Chondrocyte (in vitro differentiated cells): ENCODE results near the gene CETP. TPM values are rescaled to one million over a fixed set of nuclear protein-coding genes. Genes with fewer than 3 reads are reported as not detected.

Source experiments
- DNase-seq: peaks from one replicate; pipeline ENCODE4 v3.0.0; 2021; ENCODE audit warnings: mixed read lengths, low spot score
- H3K27ac Mint-ChIP-seq: one replicate; pipeline ENCODE4 v1.8.0; 2021; ENCODE audit warnings: mild to moderate bottlenecking, moderate library complexity, mixed read lengths; ENCODE audit not compliant: unreplicated experiment
- H3K27me3 Mint-ChIP-seq: 2 replicates; pipeline ENCODE4 v1.8.0; 2021; ENCODE audit warnings: low read depth, mixed read lengths
- H3K36me3 Mint-ChIP-seq: 2 replicates; pipeline ENCODE4 v1.8.0; 2021; ENCODE audit warnings: low read depth, mixed read lengths
- H3K4me1 Mint-ChIP-seq: 2 replicates; pipeline ENCODE4 v1.8.0; 2021; ENCODE audit warnings: low read depth, mild to moderate bottlenecking, mixed read lengths
- H3K4me3 Mint-ChIP-seq: one replicate; pipeline ENCODE4 v1.8.0; 2021; ENCODE audit warnings: mild to moderate bottlenecking, moderate library complexity, mixed read lengths; ENCODE audit not compliant: unreplicated experiment
- H3K9me3 Mint-ChIP-seq: 2 replicates; pipeline ENCODE4 v1.8.0; 2021; ENCODE audit warnings: low read depth, mixed read lengths
- CTCF ChIP-seq: fragments of 200-600 bp; sonication (generic); IDR thresholded peaks from 2 replicates; pipeline ENCODE4 v1.5.0; 2021; ENCODE audit warnings: antibody characterized with exemption, mild to moderate bottlenecking, moderate library complexity
- total RNA-seq: library from RNA; stranded (reverse); gene quantifications from 3 replicates; pipeline ENCODE4 v1.2.1, GENCODE V29; 2021

Gene CETP
- total RNA-seq, 1 donor from 2014 or later: not detected

DNA sequence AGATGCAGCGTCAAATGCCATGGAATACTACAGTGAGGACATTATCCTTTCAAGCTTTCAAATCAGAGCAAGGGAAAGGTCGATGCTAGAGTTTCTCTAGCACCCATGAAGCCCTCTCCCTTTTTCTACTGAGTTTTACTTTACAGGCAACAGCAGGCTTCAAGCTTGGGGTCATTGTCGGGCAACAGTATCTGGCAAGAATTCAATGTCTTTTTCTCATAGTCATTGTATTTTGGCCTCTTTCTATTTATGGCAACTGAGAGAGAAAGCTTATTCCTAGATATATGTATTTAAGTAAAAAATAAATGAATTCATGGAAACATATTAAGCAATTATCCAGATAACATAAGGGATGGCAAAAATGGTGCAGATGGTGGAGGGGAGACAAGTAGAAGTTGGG is 364 bp upstream of the CETP start:
- Mint-ChIP-seq H3K4me3 (no peak overlapping the region), H3K4me1 (peaks cover 15% of the 10 kb centered on the region), H3K36me3 (no peaks in the 10 kb centered on the region), H3K27me3 (no peaks in the 10 kb centered on the region), H3K27ac (no peak overlapping the region), H3K9me3 (no peaks in the 10 kb centered on the region)
- no peak for TF ChIP-seq CTCF
- DNase-seq: no peak

DNA sequence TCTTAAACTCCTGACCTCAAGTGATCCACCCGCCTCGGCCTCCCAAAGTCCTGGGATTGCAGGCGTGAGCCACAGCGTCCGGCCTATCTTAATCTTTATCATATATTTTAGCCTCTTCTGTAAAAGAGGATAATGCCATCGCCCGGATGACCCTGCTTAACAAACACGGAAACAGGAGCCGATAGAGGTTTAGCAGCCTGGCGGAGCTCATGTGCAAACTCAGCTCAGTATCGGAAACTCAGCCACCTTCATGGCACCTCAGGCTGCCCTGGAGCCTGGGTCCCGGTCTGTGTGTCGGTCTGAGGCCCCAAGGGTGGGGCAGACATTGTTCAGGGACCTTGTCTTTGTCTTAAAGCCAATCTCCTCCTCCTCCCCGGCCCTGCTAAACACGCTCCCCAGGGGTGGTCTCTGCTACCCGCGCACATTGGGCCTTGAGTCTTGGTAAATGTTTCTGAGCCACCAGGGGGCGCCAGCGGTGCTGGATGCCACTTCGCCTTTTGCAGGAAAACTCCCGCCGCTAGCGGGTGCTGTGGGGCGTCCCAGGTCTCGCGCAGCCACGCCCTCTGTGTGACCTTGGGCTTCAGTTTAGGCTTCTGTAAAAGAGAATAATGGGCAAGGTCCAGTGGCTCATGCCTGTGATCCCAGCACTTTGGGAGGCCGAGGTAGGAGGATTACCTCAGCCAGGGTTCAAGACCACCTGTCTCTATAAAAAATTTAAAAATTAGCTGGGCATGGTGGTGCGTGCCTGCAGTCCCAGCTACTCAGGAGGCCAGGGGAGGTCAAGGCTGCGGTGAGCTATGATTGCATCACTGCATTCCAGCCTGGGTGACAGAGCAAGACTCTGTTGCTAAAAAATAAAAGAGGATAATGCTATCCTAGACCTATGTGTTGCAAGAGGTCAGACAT is 2.7 kb downstream of the CETP start:
- Mint-ChIP-seq H3K36me3 (no peaks in the 10 kb centered on the region), H3K4me3 (no peak overlapping the region), H3K27me3 (no peaks in the 10 kb centered on the region), H3K27ac (no peak overlapping the region), H3K9me3 (no peaks in the 10 kb centered on the region), H3K4me1 (peaks cover 15% of the 10 kb centered on the region)
- TF ChIP-seq CTCF: peak; percentile 86
- peak; percentile 68 for DNase-seq

DNA sequence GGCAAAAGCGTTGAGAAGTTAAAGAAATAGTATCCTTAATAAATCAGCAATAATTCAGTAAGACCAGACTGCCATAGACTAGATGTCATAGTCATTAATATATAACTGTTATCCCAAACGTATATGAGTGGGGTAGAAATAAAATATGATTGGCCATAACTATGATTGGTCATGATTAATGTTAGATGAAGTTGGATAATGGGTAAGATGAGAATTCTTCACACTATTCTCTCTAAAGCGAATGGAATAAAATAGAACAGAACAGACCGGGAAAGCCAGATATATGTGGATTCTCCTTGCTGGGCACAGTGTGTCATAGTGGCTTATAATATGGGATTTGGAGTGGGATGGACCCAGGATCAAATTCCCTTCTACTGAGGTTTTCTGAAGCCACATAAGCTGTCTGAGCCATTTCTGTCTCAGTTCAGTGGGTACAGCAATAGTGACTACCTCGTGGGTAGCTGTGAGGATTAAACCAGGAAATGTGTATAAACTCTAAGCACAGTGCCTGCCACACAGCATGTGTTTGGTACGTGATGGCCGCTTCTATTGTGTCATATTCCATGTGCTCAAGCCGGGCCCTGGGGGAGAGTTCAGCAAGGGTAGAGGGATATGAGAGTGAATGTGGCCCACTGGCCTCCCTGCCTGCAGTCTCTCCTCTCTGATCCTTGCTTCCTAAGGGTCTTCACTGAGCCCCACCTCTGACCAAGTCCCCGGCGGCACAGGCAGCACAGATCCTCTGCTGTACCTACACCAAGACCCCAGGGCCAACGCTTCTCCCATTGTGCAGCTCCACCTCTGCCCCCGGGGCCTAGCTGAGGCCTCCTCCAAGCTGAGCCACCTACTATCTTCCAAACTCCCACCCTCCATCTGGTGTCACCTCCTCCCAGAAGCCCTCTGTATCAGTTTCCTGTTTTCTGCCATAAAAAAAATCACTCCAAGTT is 3.7 kb downstream of the CETP start:
- TF ChIP-seq CTCF: no peak
- Mint-ChIP-seq H3K36me3 (no peaks in the 10 kb centered on the region), H3K4me3 (no peak overlapping the region), H3K27ac (peak overlapping the region; percentile 36), H3K27me3 (no peaks in the 10 kb centered on the region), H3K4me1 (peaks cover 15% of the 10 kb centered on the region), H3K9me3 (no peaks in the 10 kb centered on the region)
- peak; percentile 68 for DNase-seq

GRCh38 chr16:56966093-56966475 is 4.3 kb downstream of the CETP start:
- DNase-seq: no peak
- Mint-ChIP-seq H3K4me1 (peaks cover 12% of the 10 kb centered on the region), H3K27me3 (no peaks in the 10 kb centered on the region), H3K9me3 (no peaks in the 10 kb centered on the region), H3K4me3 (no peak overlapping the region), H3K27ac (no peak overlapping the region), H3K36me3 (no peaks in the 10 kb centered on the region)
- TF ChIP-seq CTCF: no peak

- no peak overlapping the region for H3K4me3 Mint-ChIP-seq
- no peak for TF ChIP-seq CTCF
- peaks cover 10% of the 10 kb centered on the region for H3K4me1 Mint-ChIP-seq
- H3K9me3 Mint-ChIP-seq: no peaks in the 10 kb centered on the region
- no peaks in the 10 kb centered on the region for H3K36me3 Mint-ChIP-seq
- H3K27me3 Mint-ChIP-seq: peaks cover 3% of the 10 kb centered on the region
- DNase-seq: no peak
- H3K27ac Mint-ChIP-seq: no peak overlapping the region
Observed at GRCh38 chr16:56967733-56968132, 6.0 kb downstream of the CETP start.
